ENCODE data around the gene GNAI1. TPM values are rescaled to one million over a fixed set of nuclear protein-coding genes. Genes with fewer than 3 reads are reported as not detected.

GNAI1 gene
- total RNA-seq, 6 experiments from 2014 or later: 10.9 to 21.5 (median 16.5) TPM

- ATAC-seq: no peak
- intact Hi-C loops (cut with DNase I): no loop called here
- Histone ChIP-seq H3K4me3 (no peak overlapping the region), H3K27me3 (no peaks in the 10 kb centered on the region), H3K4me1 (peaks cover 0 to 18% (median 5%) of the 10 kb centered on the region in 4 donors), H3K9me3 (no peaks in the 10 kb centered on the region), H3K27ac (no peak overlapping the region), H3K36me3 (no peaks in the 10 kb centered on the region)
- no peak for TF ChIP-seq POLR2A (IDR thresholded peaks at IDR 0.05)
- no peak for TF ChIP-seq CTCF (IDR thresholded peaks at IDR 0.05)
- 91% methylated on average over 7 of the region's 7 CpGs for WGBS (ENCODE audit: insufficient coverage, low coverage, low lambda C conversion rate, missing lambda C conversion rate)
- DNase-seq: no peak
These were observed 50.9 kb downstream of the GNAI1 start for GRCh38 chr7:80185571-80185970.

DNA sequence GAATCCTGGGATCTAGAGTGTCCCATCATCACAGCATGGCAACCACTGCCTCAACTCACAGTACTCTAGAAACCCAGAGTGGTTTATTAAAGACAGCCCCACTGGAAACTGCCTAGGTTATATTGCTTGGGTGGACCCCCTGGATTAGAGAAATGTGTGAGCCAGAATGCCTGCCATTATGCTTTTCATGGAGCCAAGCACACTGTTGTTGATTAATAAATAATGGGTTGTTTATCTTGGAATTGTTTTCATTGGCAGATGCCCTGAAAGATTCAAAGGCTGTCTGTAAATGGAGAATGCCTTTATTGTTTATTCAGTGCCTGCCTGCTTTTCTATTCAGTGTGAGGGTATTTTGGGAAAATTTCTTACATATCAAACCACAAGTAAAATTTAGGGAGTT lies 52.1 kb downstream of the GNAI1 start:
- H3K4me1 ChIP-seq: peaks cover 0 to 18% (median 5%) of the 10 kb centered on the region in 4 donors
- intact Hi-C loops (cut with DNase I): no loop called here
- peak overlapping the region in 1 of 3 donors; percentile 24 for H3K27ac ChIP-seq
- H3K9me3 ChIP-seq: no peaks in the 10 kb centered on the region
- no peaks in the 10 kb centered on the region for H3K36me3 ChIP-seq
- no peaks in the 10 kb centered on the region for H3K27me3 ChIP-seq
- TF ChIP-seq CTCF (IDR thresholded peaks at IDR 0.05) (no peak), POLR2A (IDR thresholded peaks at IDR 0.05) (no peak)
- H3K4me3 ChIP-seq: no peak overlapping the region
- no peak for DNase-seq
- peak; percentile 92 to 96 (median 94) for ATAC-seq

DNA sequence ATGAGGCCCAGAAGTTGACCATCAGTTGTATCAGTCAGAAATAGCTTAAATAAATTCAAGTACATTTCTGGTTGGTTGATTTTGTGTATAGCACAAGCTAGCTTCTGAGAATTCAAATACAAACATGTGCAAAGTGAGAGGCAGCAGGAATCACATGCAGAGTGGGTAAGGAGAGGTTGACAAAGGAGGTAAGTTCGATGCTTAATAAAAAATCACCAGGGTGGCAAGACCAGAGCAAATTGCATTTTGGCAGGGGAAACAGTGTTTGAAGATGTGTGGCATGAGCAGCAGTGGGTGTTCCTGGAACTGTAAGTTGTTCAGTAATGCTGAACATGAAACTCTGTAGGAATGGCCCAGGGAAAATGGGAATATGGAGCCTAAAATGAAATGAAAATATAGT lies 52.6 kb downstream of the GNAI1 start:
- DNase-seq (no peak), ATAC-seq (peak; percentile 9 to 40 (median 25))
- H3K27ac ChIP-seq: no peak overlapping the region
- no peaks in the 10 kb centered on the region for H3K27me3 ChIP-seq
- no peak overlapping the region for H3K4me3 ChIP-seq
- H3K9me3 ChIP-seq: no peaks in the 10 kb centered on the region
- H3K36me3 ChIP-seq: no peaks in the 10 kb centered on the region
- WGBS (ENCODE audit: insufficient coverage, low coverage, low lambda C conversion rate, missing lambda C conversion rate): 33% methylated on average over 1 of the region's 1 CpG
- peaks cover 0 to 18% (median 5%) of the 10 kb centered on the region in 4 donors for H3K4me1 ChIP-seq
- intact Hi-C loops (cut with DNase I): no loop called here
- no peak for TF ChIP-seq CTCF (IDR thresholded peaks at IDR 0.05)

GRCh38 chr7:80187727-80188126 lies 53.1 kb downstream of the GNAI1 start:
- Histone ChIP-seq H3K27me3 (no peaks in the 10 kb centered on the region), H3K9me3 (no peaks in the 10 kb centered on the region), H3K27ac (no peak overlapping the region), H3K36me3 (no peaks in the 10 kb centered on the region), H3K4me1 (peaks cover 0 to 18% (median 5%) of the 10 kb centered on the region in 4 donors), H3K4me3 (no peak overlapping the region)
- DNase-seq (no peak), ATAC-seq (peak in 2 of 4 donors; percentile 10 to 16)
- TF ChIP-seq POLR2A (IDR thresholded peaks at IDR 0.05) (no peak), CTCF (IDR thresholded peaks at IDR 0.05) (no peak)
- intact Hi-C loops (cut with DNase I): no loop called here

DNA sequence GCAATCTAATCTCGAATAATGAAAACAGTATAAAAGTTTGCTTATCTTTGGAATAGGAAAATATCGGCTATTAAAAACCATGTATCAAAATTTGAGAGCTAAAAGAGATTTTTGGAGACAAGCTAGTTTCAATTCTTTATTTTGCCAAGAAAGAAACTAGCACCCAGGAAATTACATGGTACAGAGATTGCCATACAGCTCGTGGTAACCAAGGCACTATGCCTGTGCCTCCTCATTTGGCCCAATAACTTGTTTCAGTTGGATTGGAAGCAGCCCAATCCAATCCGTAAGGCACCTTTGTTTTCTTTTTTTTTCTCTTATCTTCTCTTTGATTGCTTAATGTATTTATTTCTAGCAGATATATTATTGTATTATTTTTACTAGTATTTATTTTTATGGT lies 55.0 kb downstream of the GNAI1 start:
- TF ChIP-seq POLR2A (IDR thresholded peaks at IDR 0.05): no peak
- TF ChIP-seq CTCF (IDR thresholded peaks at IDR 0.05): no peak
- peaks cover 0 to 18% (median 5%) of the 10 kb centered on the region in 4 donors for H3K4me1 ChIP-seq
- H3K27me3 ChIP-seq: no peaks in the 10 kb centered on the region
- ATAC-seq (peak in 2 of 4 donors; percentile 18 to 49), DNase-seq (no peak)
- H3K36me3 ChIP-seq: no peaks in the 10 kb centered on the region
- WGBS (ENCODE audit: insufficient coverage, low coverage, low lambda C conversion rate, missing lambda C conversion rate): 48% methylated on average over 4 of the region's 4 CpGs
- H3K9me3 ChIP-seq: no peaks in the 10 kb centered on the region
- no peak overlapping the region for H3K27ac ChIP-seq
- intact Hi-C loops (cut with DNase I): no loop called here
- no peak overlapping the region for H3K4me3 ChIP-seq

All from right lobe of liver (tissue), 6 donors.